HG02678 (cell line): Measurements from ENCODE around the gene DENND2D.

Source experiments
- ATAC-seq: cut with Tn5 transposase; IDR thresholded peaks from one replicate; pipeline ENCODE4 v1.9.1; 2021; ENCODE audit warnings: mild to moderate bottlenecking, moderate library complexity; ENCODE audit not compliant: unreplicated experiment

The DENND2D gene, protein sequence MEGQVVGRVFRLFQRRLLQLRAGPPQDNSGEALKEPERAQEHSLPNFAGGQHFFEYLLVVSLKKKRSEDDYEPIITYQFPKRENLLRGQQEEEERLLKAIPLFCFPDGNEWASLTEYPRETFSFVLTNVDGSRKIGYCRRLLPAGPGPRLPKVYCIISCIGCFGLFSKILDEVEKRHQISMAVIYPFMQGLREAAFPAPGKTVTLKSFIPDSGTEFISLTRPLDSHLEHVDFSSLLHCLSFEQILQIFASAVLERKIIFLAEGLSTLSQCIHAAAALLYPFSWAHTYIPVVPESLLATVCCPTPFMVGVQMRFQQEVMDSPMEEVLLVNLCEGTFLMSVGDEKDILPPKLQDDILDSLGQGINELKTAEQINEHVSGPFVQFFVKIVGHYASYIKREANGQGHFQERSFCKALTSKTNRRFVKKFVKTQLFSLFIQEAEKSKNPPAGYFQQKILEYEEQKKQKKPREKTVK

DNA sequence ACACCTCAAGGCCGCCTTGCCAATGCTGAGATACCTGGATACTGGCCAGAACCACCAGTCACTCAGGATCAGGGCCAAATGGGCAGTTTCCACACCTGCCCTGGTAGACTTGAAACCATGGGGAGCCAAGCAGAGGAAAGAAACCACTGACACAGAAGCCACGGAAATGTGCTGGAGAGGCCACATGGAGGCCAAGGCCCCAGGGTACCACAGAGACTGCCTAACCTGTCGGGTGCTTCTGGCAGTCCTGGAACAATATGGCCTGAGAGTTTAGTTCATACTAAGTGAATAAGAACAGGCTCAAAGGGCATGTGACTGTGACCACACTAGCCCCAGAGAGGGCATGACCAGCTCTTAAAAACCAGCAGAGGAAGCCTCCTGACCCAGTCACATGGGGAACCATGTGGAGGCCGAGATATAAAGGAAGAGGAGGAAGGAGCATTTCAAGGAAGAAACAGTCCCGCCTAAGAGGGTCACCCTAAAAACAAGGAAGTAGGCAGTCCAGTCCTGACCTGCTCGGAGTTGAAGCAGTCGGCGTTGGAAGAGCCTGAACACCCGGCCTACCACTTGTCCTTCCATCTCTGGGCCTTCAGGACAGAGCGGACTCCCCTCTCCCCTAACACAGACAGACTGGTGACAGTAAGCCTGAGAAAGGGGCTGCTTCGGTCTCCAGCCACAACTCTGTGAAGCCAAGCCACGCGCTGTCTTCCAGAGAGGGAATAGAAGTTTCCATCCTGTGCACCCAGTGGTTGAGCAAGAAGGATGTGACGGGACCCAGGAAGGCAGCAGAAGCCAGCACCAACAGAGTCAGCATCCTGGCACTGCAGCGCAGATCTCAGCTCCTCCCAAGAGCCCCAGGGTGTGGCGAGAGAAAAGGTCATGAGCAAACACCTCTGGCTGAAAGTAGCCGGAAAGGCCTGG, at the start of gene DENND2D:
Gene DENND2D (minus strand): TSS at position 766 of the 921 bp plus-strand sequence. CDS start 187 bp downstream, at position 579.
- ATAC-seq: no peak

DNA sequence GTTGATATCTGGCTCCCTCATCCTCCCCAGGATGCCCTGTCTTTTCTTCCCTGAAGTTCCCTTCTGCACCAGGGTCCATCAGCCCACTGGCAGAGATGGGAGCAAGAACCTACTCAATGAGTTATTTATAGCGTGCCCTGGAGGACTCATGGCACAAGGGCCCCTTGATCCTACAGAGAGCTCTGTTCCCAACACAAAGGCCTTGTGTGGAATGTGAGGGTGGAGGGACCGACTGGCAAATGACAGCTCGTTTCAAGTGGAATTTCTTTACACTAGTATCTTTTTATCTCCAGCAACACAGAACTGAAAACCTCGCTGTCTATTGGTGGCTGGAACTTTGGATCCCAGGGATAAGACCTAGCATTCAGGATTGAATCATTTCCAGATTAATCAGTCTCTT, 49.5 kb upstream of the DENND2D start:
- no peak for ATAC-seq

DNA sequence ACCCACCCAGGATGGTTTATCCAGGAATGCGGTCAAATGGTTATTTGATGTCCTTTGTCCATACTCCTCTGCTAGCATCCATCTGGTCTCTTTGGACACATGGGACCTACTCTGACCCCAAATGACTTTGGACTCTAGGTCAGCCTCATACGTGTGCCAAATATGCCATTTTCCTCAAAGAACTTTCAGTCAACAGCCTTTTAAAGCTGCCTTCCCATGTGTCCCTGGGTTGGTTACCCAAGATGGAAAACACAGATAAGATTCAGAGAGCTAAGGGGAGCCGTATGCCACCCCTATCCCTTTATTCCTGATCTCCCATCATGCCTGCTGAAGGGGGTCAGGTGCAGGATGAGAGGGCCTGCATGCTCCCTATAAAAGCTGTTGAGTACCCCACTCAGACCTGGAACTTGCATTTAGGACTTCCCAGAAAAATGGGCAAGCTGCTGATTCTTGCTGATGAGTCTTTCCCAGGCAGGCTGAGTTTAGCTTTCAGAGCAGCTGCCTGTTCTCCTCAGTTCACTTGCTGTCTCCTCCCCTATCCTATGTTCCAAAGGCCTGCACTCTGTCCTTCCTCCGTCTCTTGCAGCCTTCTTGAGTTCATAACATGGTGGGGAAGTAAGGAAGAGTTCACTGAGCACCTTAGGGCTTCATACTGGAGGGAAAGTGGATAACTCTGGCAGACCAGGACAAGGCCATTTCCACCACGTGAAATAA, 46.8 kb upstream of the DENND2D start:
- no peak for ATAC-seq

DNA sequence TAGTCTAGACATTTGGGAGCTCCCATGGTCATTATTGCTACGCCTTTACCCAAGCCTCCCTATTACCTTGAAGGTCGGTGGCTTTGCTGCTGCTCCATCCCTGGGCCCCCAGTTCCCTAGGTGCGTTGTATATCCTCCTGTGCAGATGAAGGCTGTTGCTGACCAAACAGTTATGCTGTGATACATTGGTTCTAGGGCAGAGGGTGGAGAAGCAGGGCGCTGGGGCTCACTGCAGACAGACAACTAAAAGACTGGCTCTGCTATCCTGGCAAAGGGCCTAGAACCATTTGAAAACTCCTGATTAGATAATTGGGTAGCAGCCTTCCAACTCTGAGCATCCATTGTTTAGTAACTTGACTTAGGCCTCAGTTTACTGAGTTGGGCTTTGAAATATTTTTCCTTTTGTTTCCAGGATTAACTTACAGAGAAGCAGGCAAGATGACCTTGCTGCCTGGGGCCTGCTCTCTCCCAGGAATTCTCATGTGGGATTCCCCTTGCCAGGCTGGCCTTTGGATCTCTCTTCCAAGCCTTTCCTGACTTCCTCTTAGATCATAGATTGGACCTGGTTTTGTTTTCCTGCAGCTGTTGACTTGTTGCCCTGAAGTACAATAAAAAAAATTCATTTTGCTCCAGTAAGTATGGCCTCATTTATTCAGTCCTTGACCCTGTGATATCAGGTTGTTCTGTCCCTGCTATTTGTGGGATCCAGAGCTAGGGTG, 42.5 kb upstream of the DENND2D start:
- no peak for ATAC-seq

DNA sequence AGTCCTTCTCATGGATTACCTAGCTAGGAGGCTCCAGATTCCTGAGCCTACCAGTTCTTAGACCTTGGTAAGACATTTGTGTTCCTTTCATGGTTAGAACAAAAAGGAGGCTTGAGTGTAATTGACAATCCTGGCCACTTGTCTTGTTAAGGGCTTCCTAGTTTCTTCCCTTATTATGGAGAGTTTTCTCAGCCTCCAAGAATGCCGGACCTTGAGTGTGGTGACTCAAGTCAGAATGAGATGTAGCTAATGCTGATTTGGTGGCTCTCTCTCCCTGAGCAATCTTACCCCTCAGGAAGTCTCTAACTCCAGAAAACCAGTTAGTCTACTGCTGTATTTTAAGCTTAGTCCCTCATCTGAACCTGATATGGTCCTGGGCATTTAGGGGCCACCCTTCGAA, 41.4 kb upstream of the DENND2D start:
- ATAC-seq: no peak

DNA sequence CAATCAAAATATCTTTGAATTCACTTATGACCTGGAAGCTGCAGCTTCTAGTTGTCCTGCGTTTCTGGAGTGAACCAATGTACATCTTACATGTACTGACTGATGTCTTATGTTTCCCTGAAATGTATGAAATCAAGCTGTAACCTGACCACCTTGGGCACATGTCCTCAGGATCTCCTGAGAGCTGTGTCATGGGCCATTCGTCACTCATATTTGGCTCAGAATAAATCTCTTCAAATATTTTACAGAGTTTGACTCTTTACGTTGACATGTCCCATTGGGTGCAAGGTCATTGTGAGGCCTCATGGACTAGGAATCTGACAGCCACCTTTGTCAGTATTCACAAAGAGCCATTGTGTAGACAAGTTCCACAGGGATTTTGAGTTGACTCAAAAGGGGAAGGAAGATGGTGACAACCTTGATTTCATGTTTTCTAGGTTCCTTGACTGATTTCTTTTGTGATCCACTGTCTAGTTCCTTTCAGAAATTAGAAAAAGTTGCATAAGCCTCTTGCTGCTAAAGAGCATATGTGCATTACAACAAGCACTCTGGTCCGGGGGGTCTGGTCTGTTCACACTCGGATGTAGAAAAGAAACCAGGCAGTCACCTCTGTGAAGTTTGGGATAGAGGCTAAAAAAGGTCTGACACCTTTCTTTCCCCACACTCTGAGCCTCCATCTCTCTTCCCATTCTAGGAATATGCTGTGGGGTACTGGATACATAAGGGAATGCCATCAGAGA, 37.8 kb upstream of the DENND2D start:
- ATAC-seq: no peak

DNA sequence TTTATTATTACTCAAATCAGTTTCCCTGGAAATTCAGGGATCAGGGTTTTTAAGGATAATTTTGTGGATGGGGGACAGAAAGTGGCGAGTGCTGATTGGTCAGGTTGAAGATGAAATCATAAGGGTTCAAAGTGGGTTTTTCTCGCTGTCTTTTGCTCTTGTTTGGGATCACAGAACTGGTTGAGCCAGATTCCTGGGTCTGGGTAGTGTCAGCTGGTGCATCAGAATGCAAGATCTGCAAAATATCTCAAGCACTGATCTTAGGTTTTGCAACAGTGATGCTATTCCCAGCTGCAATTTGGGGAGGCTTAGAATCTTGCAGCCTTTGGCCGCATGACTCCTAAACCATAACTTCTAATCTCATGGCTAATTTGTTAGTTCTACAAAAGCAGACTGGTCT, 36.4 kb upstream of the DENND2D start:
- ATAC-seq: no peak

DNA sequence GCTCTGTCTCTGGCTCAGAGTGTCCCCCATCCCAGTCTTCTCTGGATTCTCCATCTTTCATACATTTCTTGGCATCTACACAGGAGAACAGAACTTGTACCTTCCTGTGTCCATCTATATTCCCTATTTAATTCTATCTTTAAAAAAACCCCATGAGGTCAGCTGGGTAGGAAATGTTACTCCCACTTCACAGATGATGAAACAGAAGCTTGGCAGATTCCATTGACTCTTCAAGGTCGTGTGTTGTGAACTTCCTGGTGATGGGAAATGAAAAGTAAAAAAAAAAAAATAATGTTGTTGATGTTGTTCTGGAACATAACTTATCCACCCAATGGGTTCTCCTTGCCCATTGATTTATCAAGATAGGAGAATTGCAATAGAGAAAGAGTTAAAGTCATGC, 35.9 kb upstream of the DENND2D start:
- no peak for ATAC-seq

DNA sequence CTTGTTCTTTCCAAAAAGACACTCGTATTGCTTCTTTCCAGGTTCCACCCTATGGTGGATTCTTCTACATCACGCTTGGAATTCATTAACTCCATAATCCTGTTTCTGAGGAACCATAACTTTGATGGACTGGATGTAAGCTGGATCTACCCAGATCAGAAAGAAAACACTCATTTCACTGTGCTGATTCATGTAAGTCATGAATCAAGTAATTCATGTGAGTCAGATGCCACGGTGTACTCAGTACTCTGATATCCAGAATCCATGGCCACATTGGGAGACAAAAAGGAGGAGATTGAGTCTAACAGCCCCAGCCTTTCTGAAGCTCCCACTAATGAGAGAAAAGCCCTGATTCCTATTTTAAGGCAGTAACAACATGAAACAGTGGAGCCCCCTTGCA, 34.4 kb upstream of the DENND2D start:
- ATAC-seq: no peak

DNA sequence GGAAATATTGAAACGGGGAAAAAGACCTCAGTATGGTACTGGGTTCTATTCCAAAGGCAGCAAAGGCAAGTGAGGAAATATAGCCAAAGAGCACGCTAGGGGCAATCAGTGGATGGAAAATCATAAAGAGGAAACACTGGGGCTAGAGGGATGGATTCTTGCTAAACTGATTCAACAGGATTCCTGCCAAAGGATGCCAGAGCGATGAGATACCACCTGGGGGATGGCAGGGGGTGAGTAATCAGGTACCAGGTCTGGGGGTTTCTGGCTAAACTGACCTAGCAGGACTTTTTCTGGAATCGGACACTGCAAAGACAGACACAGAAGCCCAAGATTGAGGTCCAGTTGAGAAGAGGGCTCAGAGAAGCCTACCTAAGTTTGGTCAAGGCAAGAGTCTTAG, 33.8 kb upstream of the DENND2D start:
- ATAC-seq: no peak

DNA sequence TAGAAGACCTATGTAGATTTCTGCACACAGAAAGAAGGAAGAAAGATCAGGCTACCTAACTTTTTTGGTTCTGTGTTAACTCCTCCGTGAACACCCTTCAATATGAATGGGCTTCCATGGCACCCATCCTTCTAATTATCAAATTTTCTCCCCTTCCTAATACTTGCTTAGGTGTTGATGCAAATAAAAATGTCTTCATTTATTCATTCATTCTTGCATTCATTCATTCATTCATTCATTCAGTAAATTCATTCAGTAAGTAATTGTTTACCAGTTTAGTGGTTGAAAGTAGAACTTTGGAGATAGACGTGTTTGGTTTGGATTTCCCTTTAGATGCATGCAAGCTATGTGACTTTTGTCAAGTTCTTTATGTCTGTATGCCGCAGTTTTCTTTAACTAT, 31.7 kb upstream of the DENND2D start:
- no peak for ATAC-seq

DNA sequence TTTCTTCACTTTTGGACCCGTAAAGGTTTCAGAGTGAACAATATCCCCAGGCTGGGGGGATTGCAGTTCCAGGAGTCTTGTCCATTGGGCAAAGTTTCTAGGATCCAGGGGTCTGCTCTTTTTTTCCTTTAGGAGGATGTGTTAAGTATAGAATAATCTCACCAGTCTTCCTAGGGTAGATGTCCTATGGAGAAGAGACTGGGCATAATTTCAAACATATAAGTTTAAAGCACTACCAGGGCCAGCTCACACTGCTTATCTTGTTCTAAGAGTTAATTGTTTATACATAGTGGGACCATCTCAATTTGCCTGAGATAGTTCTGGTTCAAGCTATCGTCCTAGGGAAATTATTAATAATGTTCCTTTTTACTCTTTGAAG, 28.3 kb upstream of the DENND2D start:
- ATAC-seq: no peak

DNA sequence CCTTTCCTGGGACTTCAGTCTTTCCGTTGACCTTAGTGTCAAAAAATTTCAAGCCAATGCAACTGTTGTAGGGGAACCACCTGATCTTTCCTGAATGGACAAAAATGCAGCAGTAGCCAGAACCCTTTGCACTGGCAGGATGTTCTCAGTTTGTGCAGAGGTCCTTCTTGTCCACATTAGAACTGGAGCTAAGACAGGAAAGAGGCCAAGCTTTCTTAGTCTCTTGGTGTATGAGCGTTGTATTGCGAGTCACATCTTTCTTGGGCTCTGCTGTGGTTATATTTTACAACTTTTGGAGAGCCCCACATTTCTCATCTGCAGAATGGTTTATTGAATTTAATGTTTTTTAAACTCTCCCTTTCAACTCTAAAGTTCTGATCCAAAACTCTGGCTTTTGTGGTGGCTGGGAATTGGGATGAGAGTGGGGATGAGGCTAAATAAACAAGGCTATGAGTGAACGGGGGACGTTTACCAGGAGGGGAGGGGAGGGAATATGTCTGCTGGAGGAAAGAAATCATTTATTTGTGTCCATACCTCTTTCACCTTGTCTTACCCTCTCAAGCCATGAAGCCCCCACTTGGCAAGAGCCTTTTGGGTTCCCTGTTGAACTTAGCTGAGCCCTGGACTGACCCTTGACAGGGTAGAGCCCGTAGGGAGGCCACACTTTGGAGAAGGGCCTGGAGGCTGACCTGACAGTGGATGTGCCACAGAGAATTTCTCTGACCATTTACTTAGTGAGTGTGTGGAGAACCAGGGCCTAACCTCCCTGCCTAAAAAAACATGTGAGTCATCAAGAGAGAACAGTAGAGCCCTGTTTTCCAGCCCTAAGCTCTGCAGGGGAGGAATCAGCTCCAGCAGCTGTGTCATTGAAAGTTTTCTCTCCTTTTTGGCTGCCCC, 27.7 kb upstream of the DENND2D start:
- no peak for ATAC-seq

DNA sequence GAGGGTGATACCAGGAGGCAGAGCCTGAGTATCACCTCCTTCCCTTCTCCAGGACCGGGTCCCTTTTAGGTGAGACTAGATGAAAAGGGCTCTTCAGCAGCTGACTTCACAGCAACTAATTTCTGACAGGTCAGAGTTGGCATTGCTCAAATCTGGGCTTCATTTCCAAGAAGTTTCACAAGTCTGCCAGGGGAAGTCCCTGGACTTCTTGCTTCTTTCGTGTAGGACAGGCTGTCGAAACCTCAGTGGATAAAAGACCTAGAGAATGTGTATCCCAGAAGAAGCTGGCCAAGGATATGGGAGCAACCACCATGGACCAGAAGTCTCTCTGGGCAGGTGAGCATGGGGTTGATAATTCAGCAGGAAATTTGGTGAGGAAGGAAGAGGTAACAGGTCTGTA, 27.0 kb upstream of the DENND2D start, which contains the start of gene CHI3L2:
Gene CHI3L2 (plus strand): TSS at position 280 of the 400 bp plus-strand sequence. CDS start 17 bp downstream, at position 297.
- no peak for ATAC-seq

DNA sequence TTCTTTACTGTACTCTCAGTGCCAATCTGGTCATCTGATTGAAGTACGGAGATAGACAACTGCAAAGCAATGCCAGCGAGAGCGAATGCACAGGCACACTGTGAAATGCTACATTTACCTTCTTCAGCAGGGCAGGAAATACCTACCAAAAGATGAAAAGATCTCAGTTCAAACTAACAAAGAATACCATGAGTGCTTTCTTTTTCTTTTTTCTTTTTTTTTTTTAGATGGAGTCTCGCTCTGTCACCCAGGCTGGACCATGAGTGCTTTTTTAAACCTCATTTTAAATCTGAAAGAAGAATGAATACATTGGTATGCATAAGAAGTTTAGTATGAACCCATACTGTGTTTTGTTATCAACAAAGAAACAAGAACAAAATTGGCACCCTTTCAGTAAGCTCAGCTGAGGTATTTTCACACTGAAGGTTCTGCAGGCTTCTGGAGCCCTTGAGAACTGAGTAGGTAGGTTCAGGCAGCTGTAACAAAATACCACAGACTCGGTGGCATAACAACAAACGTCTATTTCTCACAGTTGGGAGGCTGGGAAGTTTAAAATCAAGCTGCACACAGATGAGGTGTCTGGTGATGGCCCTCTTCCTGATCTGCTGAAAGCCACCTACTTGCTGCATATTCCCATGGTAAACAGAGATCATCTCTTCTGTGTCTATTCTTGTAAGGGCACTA, 25.4 kb upstream of the DENND2D start:
- ATAC-seq: no peak

DNA sequence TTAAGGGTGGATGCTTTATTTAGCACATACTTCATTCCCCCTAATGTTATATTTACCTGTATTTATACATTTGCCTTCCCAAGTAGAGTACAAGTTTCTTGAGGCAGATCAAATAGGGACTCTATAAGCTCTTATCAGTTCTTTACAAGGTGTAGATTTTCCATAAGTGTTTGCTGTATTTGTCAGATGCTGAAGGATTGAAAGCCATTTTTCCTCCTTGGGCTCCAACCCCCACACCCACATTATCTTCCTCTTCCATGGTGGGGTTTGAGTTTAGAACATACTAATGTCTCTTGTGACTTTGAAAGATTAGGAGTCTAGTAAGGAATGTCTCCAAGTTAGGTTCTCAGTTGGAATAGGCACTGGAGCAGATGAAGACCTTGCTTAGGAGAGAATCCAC, 24.6 kb upstream of the DENND2D start:
- ATAC-seq: no peak

DNA sequence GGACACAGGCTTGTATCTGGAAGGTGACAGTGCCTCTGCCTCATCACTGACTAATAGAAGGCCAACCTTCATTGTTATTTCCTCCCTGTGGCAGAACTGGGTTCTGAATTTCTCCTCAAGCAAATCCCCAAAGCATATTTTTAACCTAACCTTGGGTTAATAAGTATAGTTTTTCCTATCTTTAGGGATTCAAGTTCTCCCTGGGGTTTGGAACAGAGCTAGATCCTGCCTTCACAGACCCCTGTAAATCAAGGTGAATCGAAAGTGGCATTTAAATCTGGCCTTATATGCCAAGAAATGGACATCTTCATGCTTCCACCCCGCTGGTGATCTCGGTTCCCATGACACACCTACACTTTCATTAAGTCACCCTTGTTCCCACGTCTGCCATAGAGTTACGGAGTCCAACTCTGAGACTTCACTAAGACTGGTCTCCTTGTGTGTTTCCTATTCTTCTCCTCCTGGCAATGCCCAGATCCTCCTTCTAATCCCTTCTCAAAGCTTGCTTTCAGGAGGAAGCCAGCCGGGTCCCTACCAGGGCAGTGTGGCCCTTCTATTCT, 22.8 kb upstream of the DENND2D start:
- no peak for ATAC-seq
